NOMO-1 treated with dmso at 0.1 percent for 144 hours (cell line): ENCODE data around the gene PRKCA.

ENCODE experiments used
- DNase-seq: peaks from one replicate; lab custom pipeline; 2025; ENCODE audit not compliant: unreplicated experiment; lab: John Stamatoyannopoulos, UW

The PRKCA gene

DNA sequence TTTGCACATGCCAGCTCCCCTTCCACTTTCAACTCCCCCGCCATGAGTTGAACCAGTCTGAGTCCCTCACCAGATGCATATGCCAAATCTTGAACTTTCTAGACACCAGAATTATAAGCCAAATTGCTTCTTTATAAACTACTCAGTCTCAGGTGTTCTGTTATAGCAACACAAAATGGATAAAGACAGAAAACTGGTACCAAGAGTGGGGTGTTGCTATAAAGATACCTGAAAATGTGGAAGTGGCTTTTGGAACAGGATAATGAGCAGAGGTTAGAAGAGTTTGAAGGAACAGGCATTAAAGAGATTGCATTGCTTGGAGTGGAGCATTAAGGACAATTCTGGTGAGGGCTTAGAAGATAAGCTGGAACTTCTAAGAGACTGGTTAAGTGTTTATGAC lies 515.3 kb downstream of the PRKCA start:
- DNase-seq = no peak

DNA sequence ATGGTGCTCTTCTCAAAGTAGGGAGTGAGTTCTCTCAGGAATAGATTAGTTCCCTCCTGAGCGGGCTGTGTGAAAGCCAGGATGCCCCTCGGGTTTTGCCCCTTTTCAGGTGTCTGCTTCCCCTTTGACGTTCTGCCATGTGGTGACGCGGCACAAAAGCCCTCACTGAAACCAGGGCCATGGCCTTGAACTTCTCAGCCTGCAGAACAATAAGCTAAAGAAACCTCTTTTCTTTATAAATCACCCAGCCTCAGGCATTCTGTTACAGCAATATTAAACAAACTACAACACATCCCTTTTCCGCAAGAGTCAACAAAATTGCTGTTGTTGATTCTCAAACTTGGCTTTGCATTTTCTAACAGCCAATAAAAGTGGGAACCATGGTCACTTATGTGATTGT lies 517.1 kb downstream of the PRKCA start:
- DNase-seq = no peak

DNA sequence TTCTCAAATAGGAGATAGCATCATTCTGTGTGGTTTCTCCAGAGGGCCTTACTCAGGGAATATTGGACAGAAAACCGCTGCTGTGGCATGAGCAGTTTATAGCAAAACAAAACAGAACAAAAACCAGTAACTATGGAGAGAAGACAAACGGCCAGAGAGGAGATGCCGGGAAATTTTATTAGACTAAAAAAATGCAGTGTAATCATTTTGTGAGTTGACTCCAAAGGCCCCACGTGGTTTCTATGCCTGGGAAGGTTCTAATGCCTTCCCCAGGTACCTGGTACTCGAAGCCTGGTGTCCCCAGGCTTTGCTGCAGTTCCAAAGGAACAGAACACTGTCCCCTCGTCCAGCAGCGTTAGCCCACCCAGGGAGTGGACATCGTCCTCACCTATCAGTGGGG lies 519.6 kb downstream of the PRKCA start:
- no peak for DNase-seq

DNA sequence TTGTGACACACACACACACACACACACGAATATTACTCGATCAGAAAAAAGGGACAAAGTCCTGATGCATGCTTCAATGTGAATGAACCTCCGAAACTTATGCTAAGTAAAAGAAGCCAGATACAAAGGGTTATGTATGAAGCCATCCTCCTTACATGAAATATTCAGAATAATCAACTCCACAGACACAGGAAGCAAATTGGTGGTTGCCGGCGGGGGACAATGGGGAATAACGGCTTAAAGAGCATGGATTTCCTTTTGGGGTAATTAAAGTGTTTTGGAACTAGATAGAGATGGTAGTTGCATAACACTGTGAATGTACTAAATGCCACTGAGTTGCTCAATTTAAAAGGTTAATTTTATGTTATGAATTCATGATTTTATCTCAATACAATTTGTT lies 524.4 kb downstream of the PRKCA start:
- no peak for DNase-seq

DNA sequence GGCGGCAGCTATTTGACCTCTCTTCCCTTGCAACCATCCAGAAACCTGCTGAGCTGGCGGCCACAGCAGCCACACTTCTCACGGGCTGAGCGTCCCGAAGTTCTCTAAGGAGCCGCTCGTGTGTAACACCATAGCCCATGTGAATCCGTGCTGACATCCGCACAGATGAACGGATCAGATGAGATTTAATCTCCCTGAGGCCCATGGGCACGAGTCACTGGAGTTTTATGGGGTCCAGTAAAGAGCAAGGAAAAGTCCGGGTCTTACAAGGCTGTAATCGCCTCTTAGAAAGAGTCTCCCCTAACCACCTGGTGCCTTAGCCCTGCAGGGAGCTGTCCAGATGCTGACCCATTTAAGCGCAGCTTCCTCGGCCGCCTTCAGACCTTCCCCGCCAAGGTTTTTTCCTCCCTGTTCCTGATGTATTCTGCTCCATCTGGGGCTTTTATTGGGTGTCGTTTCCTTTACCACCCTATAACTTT lies 527.0 kb downstream of the PRKCA start:
- DNase-seq = no peak

DNA sequence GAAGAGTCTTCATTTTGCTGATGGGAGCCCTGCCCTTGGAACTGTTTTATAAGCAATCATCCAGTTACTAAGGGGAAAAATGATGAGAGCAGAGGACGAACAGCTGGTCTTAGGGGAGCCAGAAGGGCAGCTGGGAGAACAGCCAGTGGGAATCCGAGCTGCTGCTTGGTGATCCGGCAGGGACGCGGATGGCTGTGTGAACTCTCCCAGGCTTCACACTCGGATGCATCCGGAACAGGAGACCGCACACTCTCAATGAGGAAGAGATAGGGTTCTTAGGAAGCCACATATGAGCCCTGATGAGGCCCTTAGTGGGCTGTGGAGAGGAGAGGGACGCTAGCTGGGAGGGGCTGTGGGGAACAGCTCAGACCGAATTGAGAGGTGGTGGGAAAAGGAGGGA lies 527.5 kb downstream of the PRKCA start:
- DNase-seq = no peak

DNA sequence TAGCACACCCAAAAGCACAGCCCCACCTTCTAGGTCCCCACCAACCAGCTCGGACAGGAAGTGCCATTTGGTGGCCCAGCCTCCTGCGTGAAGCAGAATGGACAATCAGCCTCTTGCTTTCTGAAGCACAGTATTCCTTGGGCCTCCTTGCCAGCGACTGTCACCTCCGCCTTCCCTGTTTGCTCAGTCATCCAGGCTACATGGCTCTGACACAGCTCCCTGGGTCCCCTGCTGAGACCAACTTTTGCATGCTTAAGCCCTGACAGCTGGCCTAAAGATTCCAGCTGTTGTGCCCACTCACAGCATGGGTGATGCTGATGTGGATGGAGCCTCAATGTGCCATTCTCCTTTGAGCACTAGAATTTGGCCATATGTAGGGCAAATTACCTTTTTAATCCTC lies 528.0 kb downstream of the PRKCA start:
- no peak for DNase-seq

DNA sequence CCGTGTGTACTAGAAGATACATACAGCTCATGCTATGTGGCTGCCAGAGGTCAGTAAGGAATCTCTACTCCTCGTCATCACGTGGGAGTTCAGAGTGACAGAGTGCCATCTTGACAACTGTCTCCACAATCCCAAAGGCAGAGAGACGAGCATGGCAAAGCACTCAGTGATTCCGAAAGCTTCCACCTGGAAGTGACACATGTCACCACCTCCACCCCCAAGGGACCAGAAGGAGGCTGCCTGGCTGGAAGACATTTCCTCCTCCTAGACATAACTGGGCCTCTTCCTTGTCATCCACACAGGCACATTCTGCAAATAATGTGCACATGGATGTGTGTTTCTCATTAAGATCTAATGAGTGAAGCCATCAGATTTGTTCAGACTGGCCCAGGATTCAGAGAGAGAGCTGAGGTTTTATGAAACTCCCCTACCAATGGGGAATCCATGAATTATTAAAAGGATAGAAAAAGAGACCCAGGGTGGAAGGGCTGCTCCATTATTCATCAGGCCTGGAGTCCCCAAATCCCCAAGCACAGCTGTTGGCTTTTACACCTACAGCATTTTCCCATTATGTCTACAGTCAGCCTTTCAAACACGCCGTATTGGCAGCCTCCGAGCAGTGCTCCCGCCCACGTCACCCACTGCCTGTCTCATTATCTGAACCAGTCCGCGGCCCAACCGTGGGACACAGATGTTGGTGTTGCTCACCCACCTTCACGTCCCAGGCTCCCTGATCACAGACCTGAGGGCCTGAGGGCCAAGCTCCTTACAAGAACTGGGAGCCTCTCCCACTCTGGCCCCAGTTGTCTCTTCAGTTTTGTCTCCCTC lies 529.2 kb downstream of the PRKCA start:
- DNase-seq = no peak

DNA sequence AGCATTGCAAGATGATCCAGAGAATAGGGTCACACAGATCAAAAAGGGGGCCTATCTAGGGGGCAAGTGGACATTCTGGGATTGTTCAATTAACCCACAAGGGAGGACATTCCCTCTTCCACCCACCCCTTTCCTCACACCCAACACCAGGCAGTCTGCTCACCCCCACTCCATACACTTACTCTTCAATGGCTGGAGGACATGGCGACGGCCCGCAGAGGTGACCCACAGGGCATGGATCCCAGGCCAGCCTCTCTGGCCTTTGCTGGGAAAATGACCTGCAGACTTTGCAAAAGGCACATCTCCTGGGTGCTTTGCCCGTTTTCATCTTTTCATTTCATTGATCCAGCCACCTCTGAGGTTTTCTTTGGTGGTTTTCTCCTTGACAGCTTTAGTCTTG lies 530.8 kb downstream of the PRKCA start:
- no peak for DNase-seq

DNA sequence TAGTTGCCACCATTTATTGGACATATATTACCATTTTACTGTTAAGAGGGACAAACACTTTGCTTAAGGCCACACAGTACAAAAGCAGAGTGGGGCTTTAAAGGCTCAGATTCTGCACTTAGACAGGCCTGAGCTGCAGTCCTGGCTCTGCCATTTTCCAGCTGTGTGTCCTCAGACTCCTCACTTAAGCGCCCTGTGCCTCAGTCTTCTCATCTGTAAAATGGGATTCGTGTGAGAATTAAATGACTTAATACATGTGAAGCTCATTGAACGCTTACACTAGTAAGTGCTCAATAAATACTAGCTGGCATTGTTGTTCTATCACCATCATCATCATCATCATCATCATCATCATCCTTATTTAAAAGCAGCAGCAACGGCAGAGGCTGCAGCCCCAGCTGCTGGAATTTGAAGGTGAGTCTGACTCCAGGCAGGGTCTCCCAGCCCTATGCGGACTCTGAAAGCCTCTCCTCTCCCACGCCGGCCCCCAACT lies 532.1 kb downstream of the PRKCA start:
- no peak for DNase-seq

DNA sequence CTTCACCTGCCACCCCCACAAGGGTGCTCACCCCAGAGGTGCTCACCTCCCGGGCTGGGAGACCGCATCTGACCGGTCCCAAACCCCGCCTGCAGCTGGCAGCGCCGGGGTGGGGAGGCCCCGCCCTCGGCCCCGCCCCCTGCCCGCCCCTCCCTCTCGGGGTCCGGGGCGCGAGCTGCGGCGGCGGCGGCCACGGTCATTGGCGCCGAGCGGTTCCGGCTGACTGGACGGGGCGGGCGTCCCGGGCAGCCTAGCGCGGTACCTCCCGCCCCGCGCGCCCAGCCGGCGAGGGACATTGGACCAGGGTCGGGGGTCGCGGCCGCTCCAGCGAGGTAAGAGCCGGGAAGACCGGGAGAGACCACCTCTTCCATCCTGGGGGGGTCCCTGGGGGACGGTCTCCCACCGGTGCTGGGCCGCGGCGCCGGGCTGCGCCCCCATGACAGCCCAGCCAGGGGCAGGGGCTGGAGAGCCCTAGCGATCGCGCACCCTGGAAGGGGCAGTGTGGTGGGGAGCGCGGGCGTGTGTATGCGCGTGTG lies 532.6 kb downstream of the PRKCA start, which contains the start of gene CACNG5:
CACNG5 (plus strand) TSS at position 199 of the 536 bp plus-strand sequence. CDS start 42,216 bp downstream, outside the sequence.
- DNase-seq = no peak

DNA sequence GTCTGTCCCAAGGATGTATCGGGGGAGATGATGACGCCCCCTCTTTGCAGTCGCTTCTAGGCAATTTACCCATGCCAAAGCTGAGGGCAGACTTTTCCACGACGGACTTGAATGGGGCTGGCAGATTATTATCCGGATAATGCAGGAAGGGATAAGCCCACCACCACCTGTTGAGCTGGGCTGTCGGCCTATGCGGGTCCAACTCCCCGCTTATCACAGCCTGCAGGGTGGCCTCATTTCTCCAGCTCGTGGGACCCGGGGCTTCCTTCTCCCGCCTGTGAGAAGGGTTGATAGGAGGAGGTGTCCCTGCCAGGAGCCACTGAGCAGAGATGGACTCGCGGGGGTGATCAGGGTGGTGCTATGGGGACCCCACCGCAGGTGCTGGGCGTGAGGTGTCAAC lies 533.1 kb downstream of the PRKCA start:
- DNase-seq = no peak

DNA sequence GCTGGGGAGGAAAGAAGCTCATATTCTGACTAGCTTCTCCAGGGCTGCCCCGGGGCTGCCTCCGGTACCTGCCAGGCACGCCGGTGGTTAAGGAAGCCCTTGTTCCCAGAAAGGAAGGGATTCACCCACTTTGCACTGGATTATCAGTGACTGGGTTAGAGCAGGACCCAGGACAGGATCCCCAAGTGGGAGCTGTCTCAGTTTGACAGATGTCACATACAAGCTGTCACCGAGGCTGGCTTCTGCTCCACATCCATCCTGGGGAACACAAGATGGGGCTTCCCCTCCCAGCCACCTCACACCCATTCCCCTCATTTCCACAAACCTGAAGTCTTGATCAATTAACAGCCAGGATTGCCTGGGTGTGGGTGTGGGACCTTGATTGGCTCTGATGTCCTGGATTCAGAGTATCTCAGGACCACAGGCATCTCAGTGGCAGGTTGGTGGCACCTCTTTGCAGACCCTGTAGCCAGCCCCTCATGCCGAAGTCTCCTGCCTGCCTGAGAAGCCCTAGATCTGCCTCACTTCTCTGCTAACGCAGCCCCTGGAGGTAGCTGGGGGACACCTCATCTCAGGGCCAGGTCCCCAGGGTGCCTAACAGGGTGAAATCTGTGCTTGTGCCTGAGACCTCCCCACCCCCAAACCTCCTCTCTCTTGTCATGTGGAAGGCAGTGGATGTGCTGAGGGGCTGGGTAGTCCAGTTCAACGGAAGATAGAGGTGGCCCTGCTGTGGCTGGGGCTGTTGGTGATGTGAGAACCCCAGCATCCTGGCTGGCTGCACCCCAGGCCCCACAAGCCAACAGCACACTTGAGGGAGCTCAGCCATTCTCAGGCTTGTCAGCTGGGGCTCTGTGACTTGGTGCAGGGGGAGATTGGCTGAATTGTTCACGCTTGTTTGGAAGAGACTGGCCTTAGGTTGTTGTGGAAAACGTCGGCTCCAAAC lies 533.9 kb downstream of the PRKCA start:
- no peak for DNase-seq

DNA sequence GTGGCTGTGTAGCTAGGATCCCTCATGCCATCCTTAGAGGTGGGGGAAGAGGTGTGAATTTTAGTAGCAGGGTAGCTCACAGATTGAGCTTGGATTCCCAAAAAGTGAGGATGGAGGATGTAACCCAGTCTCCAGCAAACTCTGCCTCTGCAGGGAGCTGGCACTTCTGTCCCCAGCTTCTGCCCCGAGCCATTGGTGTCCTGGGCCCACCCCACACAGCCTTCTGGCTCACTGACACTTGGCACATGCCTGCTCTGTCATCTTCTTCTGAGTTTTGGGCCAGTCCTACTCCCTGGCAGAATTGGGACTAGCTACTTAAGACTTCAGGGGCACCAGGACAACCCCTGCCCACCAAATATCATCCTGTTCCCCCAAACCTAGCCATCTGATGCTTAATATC lies 534.8 kb downstream of the PRKCA start:
- no peak for DNase-seq

DNA sequence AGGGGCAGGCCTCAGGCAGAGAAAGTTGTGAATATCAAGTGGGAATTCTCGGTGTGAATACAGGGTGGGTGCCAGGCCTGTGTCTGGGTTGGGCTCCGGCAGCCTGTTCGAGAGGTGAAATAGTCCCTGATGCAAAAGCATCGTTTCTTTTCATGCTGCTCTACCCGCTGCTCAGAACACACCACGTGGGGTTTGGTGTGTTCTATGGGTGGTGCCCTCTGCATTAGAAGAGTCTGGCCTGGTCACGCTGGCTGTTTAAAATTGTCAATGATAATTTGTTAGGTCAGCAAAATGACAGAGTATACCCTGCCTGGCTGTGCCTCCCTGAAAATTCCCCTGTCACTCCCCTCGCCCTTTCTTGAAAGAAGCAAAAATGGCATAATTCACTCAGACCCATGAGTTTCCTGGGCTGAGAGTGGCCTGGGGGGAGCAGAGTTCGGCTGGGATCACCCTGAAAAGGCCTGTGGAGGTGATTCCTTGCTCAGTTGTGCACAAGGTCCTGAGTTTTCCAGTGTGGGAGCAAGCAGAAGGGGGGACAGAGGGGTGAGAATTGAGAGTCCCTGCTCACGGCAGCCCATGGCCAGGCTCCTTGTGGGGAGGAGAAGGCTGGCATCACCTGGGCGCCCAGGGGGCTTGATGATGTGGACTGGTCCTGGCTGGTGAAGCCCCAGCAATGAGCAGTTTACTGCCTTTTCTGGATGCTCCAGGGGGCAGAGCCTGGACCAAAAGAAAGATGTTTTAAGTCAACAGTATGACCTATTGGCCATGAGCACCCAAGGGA lies 535.7 kb downstream of the PRKCA start:
- no peak for DNase-seq

DNA sequence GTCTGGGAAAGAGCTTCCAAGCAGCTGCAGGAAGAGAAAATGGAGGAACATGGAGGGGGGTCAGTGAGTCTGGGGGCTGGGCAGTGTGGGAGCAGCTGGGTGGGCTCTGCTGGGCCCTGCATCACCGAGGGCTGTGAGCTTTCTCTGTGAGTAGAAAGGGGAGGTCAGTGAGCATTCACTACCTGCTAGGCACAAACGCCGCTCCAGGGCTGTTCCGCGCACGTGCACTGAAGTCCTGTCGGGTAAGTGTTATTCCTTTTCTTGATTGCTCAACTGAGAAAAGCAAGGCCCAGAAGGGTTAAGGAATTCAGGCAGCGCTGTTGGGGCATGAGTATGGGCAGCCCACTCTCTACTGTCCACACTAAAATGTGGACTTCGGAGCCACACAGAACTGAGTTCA lies 537.2 kb downstream of the PRKCA start:
- DNase-seq = no peak

DNA sequence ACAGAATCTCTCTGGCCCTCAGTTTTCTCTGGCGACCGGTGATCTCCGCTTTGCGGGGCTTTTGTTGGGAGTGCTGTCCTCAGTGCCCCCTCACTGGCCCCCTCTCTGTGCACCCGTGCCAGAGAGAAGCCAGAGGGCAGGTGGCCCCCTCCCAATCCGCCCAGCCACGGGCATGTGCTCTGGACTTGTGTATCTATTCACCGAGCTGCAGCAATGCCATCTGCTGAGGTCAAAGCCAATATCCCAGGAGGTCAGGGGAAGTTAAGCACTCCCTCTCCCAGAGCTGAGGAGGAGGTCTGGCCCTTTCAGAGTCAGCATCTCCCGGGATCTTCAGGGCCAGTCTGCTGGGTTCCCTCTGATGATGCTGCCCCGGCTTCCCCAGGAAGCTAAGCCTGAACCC lies 537.6 kb downstream of the PRKCA start:
- DNase-seq = no peak

DNA sequence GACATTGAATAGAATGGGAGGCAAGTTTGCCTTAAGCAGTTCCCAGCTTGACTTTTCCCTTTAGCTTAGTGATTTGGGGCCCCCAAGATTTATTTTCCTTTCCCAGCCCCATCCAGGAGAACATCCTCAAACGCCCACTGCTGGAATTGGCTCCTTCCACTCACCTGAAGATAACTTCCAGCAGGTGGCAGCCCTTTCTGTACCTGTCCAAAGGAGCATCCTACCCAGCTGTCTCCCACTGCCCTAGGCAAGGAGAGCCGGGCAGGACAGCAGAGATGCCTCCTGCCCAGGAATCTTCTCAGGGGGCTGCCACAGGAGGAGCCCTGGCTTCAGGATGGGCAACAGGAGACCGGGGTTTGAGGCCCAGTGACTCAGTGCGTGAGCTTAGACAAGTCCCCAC lies 538.9 kb downstream of the PRKCA start:
- no peak for DNase-seq

DNA sequence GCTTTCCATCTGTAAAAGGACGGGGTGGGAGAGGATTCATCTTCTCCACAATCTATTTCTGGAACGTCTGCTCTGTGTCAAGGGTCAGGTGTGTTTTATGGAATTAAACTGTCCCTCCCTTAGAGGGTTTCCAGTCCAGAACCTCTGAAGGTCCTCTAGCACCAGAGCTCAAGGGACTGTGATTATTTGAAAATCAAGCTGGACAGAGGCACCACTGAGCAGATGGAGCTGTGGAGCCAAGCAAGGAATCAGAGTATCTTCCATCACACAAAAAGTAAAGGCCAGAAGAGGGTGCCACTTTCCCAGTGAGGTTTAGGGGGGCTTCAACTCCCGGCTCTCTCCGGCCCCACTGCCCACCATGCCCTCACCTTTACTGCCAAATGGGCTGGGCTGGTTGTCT lies 539.3 kb downstream of the PRKCA start:
- no peak for DNase-seq

DNA sequence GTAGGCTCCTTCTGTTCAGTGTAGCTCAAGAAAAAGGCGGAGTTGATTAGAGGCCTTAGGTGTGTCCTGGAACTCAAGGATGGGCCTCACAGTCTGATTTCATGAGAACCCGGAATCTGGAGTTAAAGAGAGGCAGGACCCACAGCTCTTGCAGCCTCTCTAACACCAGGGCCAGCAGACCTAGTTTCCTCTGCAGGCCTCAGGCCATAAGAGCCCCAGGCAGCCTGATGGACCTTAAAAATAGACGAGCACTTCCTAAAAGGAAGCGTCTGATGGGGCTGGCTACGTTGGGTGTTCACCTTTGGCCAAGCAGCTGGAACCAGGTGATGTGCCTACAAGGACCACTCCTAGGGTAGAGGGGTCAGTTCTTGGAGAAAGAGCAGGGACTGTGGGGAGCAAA lies 540.1 kb downstream of the PRKCA start:
- DNase-seq = no peak

DNA sequence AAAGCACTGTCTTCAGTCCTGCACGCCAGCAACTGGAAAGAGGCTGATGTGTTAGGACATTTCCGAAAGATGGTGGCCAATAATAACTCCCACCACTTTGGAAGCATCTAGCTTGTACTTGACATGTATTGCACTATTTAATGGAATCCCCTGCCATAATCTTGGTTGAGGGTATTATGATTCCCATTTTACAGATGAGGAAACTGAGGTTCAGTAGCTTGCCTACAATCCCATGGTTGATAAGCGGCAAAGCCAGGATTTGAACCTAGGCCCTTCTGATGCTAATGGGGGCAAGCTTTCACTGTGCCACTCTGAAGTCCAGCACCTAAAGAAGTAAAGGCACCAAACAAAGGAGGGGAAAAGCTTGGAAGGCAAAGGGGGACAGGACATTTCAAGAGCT lies 540.5 kb downstream of the PRKCA start:
- no peak for DNase-seq
